ENCODE data around the gene CYP4Z1.
"Not testable (repeated sequence)": the region's sequence is repeated elsewhere in the genome, so short reads cannot be mapped to it uniquely, and the experiment has no call there.

Gene CYP4Z1, protein sequence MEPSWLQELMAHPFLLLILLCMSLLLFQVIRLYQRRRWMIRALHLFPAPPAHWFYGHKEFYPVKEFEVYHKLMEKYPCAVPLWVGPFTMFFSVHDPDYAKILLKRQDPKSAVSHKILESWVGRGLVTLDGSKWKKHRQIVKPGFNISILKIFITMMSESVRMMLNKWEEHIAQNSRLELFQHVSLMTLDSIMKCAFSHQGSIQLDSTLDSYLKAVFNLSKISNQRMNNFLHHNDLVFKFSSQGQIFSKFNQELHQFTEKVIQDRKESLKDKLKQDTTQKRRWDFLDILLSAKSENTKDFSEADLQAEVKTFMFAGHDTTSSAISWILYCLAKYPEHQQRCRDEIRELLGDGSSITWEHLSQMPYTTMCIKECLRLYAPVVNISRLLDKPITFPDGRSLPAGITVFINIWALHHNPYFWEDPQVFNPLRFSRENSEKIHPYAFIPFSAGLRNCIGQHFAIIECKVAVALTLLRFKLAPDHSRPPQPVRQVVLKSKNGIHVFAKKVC

DNA sequence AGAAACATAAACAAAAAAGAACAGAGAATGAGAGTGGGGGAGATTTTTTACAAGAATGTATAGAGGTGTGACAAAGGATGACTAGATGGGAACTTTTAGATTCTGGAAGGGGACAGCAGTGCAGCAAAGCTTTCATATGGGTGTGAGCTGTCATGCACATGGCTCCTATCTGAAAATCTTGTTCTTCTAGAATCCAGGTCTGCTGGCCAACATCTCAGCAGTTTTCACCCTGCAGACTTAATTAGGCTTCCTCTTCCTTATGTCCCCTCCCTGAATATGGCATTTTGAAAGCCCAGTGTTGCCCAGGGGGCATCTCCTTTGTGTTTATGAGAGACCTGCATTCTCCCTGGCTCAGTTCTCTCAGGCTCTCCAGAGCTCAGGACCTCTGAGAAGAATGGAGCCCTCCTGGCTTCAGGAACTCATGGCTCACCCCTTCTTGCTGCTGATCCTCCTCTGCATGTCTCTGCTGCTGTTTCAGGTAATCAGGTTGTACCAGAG, at the start of gene CYP4Z1:
Gene CYP4Z1 (plus strand): TSS at position 135 of the 498 bp plus-strand sequence. CDS start 260 bp downstream, at position 395.
- Mint-ChIP-seq H3K9me3 (no peaks in the 10 kb centered on the region), H3K4me3 (no peak within 1 kb of the TSS), H3K27ac (no peak within 1 kb of the TSS), H3K4me1 (ENCODE audit: low read depth) (no peaks in the 10 kb centered on the region), H3K36me3 (ENCODE audit: low read depth) (no peaks in the 10 kb centered on the region), H3K27me3 (peaks cover 16% of the 10 kb centered on the region)
- intact Hi-C loops (cut with micrococcal nuclease), result no loop called here

DNA sequence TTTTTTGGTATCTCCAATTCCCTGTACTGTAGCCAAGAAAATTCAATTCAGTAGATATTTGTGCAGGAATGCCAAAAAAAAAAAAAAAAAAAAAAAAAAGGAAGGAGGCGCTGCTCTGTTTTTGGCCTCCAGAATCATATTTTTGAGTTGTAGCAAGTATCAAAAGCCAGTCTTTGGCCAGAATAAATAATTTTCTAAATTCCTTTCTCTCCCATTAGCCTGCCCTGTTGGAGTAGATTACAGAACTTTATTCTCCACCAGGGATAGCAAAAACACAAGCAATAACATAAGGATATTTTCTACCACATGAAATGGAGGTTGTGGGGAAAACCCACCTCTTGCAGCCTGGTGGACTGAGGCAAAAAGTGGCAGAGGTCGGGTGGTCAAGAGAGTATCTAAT, 46.0 kb upstream of the CYP4Z1 start:
- no peak overlapping the region for H3K4me3 Mint-ChIP-seq
- H3K36me3 Mint-ChIP-seq (ENCODE audit: low read depth), result no peaks in the 10 kb centered on the region
- no peaks in the 10 kb centered on the region for H3K9me3 Mint-ChIP-seq
- no peak overlapping the region for H3K27ac Mint-ChIP-seq
- no peaks in the 10 kb centered on the region for H3K4me1 Mint-ChIP-seq (ENCODE audit: low read depth)
- intact Hi-C loops (cut with micrococcal nuclease), result no loop called here
- H3K27me3 Mint-ChIP-seq, result peaks cover 34% of the 10 kb centered on the region

DNA sequence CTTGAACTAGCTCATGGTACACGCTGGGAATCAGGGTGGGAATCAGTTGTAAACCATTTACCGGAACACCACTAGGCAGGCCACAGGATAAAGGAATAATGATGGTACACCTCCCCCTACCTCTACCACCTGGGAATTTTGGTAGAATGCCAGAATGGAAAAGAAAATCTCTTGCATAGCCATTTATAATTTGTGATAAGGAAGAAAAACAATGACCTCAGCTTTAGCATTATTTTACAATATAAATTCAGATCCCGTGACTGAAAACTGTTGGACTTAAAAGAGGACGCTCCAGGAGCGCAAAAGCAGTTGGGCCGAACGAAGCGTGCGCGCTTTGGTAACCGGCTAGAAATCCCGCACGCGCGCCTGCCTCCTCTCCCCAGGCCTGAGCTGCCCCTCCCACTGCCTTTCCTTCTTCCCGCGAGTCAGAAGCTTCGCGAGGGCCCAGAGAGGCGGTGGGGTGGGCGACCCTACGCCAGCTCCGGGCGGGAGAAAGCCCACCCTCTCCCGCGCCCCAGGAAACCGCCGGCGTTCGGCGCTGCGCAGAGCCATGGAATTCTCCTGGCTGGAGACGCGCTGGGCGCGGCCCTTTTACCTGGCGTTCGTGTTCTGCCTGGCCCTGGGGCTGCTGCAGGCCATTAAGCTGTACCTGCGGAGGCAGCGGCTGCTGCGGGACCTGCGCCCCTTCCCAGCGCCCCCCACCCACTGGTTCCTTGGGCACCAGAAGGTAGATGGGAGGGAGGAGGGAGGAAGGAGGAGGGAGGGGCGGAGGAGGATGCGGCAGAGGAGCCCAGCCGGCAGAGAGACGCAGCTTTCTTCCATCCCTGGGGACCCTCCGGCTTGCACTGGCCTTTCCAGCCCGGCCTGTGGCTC, 43.5 kb upstream of the CYP4Z1 start, which contains the start of gene CYP4X1:
Gene CYP4X1 (plus strand): TSS at position 402 of the 873 bp plus-strand sequence. CDS start 149 bp downstream, at position 551.
- no peaks in the 10 kb centered on the region for H3K36me3 Mint-ChIP-seq (ENCODE audit: low read depth)
- no peaks in the 10 kb centered on the region for H3K9me3 Mint-ChIP-seq
- intact Hi-C loops (cut with micrococcal nuclease), result no loop called here
- peaks cover 36% of the 10 kb centered on the region for H3K27me3 Mint-ChIP-seq
- H3K4me3 Mint-ChIP-seq, result no peak within 1 kb of the TSS
- no peaks in the 10 kb centered on the region for H3K4me1 Mint-ChIP-seq (ENCODE audit: low read depth)
- H3K27ac Mint-ChIP-seq, result no peak within 1 kb of the TSS

DNA sequence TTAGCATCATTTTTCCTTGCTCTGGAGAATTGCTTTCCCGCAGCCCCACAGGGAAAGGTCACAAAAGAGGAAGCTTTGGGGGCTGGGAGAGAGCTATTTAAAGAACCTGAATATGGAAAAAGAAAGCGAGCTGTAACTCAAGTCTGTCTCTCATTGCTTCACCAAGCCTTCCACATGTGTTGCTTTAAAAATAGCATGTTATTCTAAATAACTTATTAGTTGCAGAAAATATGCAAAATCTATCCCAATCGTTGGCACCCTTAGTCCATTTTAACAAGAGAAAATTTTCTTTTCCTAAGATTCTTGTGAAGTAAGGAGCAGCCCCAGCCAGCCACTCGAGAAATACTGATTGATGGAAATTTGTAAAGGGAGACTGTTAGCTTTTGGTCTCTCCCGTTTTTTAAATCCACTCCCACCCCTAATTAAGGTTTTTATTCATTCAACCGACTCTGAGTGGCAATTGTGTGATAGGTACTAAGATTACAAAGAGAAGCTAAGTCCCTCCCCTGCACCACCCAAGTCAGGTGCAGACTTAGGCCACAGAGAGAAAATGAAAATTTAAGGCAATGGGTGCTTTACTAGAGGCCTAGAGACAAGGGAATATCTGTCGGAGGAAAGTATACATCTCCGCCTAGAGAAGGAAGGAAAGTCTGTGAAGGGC, 42.8 kb upstream of the CYP4Z1 start:
- no peak overlapping the region for H3K4me3 Mint-ChIP-seq
- no peaks in the 10 kb centered on the region for H3K4me1 Mint-ChIP-seq (ENCODE audit: low read depth)
- intact Hi-C loops (cut with micrococcal nuclease), result no loop called here

DNA sequence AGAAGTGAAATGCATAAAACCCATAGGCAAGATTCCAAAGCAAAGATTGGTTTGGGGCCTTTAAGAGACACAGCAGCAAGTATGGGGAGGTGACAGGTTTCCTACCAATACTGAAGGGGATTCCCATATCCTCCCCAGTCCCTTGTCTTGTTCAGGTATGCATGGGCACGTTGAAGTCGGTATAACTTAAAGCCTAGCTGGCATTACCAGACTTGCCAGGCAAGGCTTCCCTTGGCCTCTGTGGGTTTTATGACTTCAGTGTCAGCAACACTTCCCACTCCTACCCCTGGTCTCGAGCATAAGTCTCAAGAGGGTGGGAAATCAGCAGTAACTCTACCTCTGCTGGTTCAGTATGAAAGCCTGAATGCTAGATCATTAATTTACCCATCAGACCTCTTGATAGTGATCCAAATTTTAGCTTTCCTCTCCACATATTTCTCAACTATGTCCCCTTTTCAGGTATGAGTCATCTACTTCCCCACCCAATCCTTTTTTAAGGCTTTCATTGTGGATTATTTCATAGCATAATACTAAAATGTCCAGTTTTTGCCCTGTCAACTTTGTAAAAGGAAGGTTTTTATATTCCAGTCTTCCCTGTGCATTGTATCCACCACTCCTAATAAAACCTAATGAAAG, 36.7 kb upstream of the CYP4Z1 start:
- Mint-ChIP-seq H3K4me3 (no peak overlapping the region), H3K4me1 (ENCODE audit: low read depth) (no peaks in the 10 kb centered on the region), H3K9me3 (no peaks in the 10 kb centered on the region), H3K27me3 (peaks cover 8% of the 10 kb centered on the region), H3K36me3 (ENCODE audit: low read depth) (no peaks in the 10 kb centered on the region), H3K27ac (no peak overlapping the region)
- intact Hi-C loops (cut with micrococcal nuclease), result no loop called here

More for the DNA sequence above, 42.8 kb upstream of the CYP4Z1 start:
- Mint-ChIP-seq H3K9me3 (no peaks in the 10 kb centered on the region), H3K36me3 (ENCODE audit: low read depth) (no peaks in the 10 kb centered on the region), H3K27me3 (peaks cover 36% of the 10 kb centered on the region), H3K27ac (no peak overlapping the region)

DNA sequence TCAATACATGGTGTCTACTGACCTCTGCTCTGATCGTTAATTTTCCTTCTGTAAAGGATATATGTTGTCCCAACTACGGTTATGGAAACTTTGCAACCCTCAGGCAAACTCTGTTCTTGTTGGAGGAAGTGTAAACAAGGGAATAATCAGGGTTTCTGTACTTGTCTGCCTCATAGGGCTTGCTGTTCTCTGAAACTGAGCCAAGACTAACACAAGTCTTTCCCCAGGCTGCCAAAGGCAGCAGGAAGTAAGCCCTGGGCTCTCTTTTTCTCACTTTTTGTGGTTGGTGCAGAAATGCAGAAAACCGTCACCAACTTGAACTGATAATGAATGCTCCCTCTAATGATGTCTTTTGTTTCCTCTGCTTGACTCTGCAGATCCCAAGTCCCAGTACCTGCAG, 36.0 kb upstream of the CYP4Z1 start:
- no peaks in the 10 kb centered on the region for H3K4me1 Mint-ChIP-seq (ENCODE audit: low read depth)
- intact Hi-C loops (cut with micrococcal nuclease), result no loop called here
- peaks cover 4% of the 10 kb centered on the region for H3K27me3 Mint-ChIP-seq
- no peaks in the 10 kb centered on the region for H3K36me3 Mint-ChIP-seq (ENCODE audit: low read depth)
- H3K27ac Mint-ChIP-seq, result no peak overlapping the region
- no peaks in the 10 kb centered on the region for H3K9me3 Mint-ChIP-seq
- no peak overlapping the region for H3K4me3 Mint-ChIP-seq

DNA sequence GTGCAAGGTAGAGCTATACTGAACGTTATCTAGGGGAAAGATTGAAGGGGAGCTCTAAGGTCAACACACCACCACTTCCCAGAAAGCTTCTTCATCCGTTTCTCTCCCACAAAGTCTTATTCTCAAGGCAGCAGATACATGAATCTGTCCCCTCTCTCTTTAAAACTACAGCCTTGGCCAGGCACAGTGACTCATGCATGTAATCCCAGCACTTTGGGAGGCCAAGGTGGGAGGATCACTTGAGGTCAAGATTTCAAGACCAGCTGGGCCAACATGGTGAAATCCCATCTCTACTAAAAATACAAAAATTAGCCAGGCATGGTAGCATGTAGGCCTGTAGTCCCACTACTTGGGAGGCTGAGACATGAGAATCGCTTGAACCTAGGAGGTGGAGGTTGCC, 35.4 kb upstream of the CYP4Z1 start:
- Mint-ChIP-seq H3K27ac (no peak overlapping the region), H3K4me3 (no peak overlapping the region), H3K27me3 (peaks cover 4% of the 10 kb centered on the region), H3K36me3 (ENCODE audit: low read depth) (no peaks in the 10 kb centered on the region), H3K9me3 (no peaks in the 10 kb centered on the region), H3K4me1 (ENCODE audit: low read depth) (no peaks in the 10 kb centered on the region)
- intact Hi-C loops (cut with micrococcal nuclease), result no loop called here

DNA sequence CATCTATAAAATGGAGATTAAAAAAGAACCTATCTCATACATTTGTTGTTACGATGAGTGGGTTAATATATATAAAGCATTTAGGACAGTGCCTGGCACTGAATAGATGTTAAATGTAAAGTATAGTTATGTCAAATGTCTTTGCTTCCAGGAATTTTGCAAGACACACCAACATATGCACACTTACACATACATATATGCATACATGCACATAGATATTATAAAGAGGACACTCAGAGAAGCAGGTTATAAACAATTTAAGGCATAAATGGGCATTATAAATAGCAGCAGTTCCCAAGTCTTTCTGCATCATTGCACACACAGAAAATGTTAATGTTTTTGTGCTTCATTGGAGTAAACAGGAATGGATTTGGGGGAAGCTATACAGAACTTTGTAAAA, 30.3 kb upstream of the CYP4Z1 start:
- intact Hi-C loops (cut with micrococcal nuclease), result no loop called here
- H3K4me3 Mint-ChIP-seq, result no peak overlapping the region
- no peak overlapping the region for H3K27ac Mint-ChIP-seq
- H3K9me3 Mint-ChIP-seq, result no peaks in the 10 kb centered on the region
- H3K4me1 Mint-ChIP-seq (ENCODE audit: low read depth), result no peaks in the 10 kb centered on the region
- H3K36me3 Mint-ChIP-seq (ENCODE audit: low read depth), result no peaks in the 10 kb centered on the region
- H3K27me3 Mint-ChIP-seq, result peaks cover 6% of the 10 kb centered on the region

DNA sequence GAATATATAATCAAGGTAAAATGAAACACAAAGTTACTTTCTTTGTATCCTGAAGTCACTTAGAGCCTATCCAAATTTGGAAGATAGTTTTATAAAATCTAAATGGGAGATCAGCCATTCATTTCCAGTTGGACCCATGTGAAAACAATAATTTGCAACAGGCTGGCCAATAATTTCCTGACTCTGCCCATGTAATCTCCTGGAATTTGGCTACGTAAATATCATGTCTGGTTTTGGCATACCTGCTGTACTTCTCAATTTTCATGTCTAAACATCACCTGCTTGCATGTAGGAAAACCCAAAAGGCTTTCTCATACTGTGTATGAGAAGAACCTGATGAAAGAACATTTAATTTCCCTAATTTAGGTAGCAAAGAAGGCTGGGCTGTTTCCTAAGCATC, 7.7 kb upstream of the CYP4Z1 start:
- H3K27ac Mint-ChIP-seq, result no peak overlapping the region
- peaks cover 10% of the 10 kb centered on the region for H3K27me3 Mint-ChIP-seq
- H3K4me3 Mint-ChIP-seq, result no peak overlapping the region
- no peaks in the 10 kb centered on the region for H3K9me3 Mint-ChIP-seq
- intact Hi-C loops (cut with micrococcal nuclease), result no loop called here
- H3K36me3 Mint-ChIP-seq (ENCODE audit: low read depth), result no peaks in the 10 kb centered on the region
- H3K4me1 Mint-ChIP-seq (ENCODE audit: low read depth), result no peaks in the 10 kb centered on the region

DNA sequence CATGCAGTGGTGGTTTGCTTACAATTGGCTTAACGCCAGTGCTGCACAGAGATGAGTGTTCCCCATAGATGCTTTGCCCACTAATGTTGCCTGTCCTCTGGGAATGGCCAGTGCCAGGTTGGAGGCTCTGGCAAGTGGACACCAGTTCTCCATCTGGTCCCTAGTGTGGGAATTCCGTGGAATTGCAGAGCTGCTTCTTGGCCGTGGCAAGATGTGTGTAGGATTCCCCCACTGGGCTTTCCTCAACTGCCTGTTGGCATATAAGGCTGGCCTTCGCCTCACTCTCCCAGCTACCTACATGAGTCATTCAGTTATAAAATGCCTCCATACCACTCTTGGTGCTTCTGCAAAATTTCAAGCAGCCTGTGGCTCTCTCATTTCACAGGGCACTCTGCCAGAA, 2.0 kb downstream of the CYP4Z1 start:
- H3K4me1 Mint-ChIP-seq (ENCODE audit: low read depth); H3K27ac Mint-ChIP-seq; H3K4me3 Mint-ChIP-seq; H3K36me3 Mint-ChIP-seq (ENCODE audit: low read depth); H3K9me3 Mint-ChIP-seq; intact Hi-C loops (cut with micrococcal nuclease): not testable (repeated sequence)
- peaks cover 13% of the 10 kb centered on the region for H3K27me3 Mint-ChIP-seq

DNA sequence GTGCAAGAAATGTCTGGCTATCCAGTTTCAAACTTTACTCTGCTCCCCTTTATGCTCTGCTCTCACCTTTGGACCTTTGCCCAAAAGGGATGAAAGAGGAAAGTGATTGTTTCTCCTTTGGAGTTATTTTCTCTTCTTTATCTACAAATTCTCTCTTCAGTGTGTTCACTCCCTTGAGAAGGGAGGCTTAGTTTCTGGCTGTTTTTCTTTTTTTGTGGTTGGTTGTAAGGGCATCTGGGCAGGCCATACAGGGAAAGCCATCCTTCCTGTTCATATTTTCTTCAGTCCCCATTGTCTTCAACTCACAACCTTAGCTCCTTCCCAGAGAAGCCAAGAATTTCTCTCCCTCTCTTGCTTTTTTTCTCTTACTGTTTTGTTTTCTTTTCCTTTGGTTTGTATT, 2.5 kb downstream of the CYP4Z1 start:
- H3K27me3 Mint-ChIP-seq, result peaks cover 12% of the 10 kb centered on the region
- not testable (repeated sequence) for H3K4me3 Mint-ChIP-seq

DNA sequence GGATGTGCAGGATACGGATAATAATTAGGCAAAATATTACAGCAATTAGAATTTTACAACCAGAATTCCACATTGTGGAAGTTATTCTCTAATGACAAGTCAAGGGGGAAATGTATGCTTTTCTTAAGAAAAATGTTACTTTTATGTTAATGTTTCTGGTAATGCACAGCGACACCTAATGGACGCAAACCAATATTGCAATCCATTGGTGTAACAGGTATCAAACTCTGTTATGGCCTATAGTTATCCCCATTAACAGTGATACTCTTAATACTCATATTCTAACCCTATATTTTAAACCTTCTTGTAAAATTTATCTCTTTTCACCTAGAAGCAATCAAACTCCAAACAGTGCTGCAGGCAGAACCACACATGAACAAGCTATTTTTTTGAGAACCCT, 22.3 kb downstream of the CYP4Z1 start:
- H3K36me3 Mint-ChIP-seq (ENCODE audit: low read depth); intact Hi-C loops (cut with micrococcal nuclease); H3K27me3 Mint-ChIP-seq; H3K9me3 Mint-ChIP-seq; H3K4me3 Mint-ChIP-seq; H3K4me1 Mint-ChIP-seq (ENCODE audit: low read depth); H3K27ac Mint-ChIP-seq: not testable (repeated sequence)

More for the DNA sequence above, 2.5 kb downstream of the CYP4Z1 start:
- H3K27ac Mint-ChIP-seq; H3K4me1 Mint-ChIP-seq (ENCODE audit: low read depth); H3K9me3 Mint-ChIP-seq; H3K36me3 Mint-ChIP-seq (ENCODE audit: low read depth); intact Hi-C loops (cut with micrococcal nuclease): not testable (repeated sequence)

DNA sequence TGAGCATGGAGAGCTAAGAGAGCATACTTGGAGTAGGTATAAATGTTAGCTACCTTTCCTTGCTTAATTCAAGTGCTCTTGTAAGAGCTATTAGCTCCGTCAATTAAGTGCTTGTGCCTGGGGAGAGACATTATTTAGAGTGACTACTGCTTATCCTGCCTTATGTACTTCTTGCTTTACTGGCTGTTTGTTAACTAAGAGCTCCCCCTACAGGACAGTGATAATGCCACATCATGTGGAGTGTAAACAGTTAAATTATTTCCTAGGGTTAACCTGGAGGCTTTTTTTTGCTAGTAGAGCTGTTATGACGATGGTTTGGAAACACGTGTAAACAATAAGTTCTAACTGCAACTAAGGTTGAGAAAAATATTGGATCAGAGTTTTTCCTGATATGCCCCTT, 24.4 kb downstream of the CYP4Z1 start:
- H3K27me3 Mint-ChIP-seq; H3K27ac Mint-ChIP-seq; H3K36me3 Mint-ChIP-seq (ENCODE audit: low read depth); H3K4me3 Mint-ChIP-seq; H3K9me3 Mint-ChIP-seq; intact Hi-C loops (cut with micrococcal nuclease); H3K4me1 Mint-ChIP-seq (ENCODE audit: low read depth): not testable (repeated sequence)

All from dendritic cell treated with granulocyte-macrophage colony-stimulating factor and Interleukin-4, amounts not matched to agents 40 ng/mL and 50 ng/mL, for 4 days (primary cell).